HT-29 (cell line): ENCODE measurements around the gene TSHR. TPM values are rescaled to one million over a fixed set of nuclear protein-coding genes. Genes with fewer than 3 reads are reported as not detected.
"Not testable (repeated sequence)": the region's sequence is repeated elsewhere in the genome, so short reads cannot be mapped to it uniquely, and the experiment has no call there.

ENCODE experiments used
- DNase-seq: peaks from one replicate; pipeline ENCODE4 v3.0.0-alpha.2; 2015; ENCODE audit warnings: low spot score
- total RNA-seq: library from RNA; depleted of rRNA; stranded (reverse); fragments of >200 nt; shearing (Covaris generic); gene quantifications from 2 replicates; pipeline ENCODE4 v1.2.3, GENCODE V29; 2014

The TSHR gene
- total RNA-seq, 1 experiment from 2014 or later, result not detected

GRCh38 chr14:81068176-81068782, 112.9 kb downstream of the TSHR start:
- no peak for DNase-seq

GRCh38 chr14:81070511-81070910, 115.1 kb downstream of the TSHR start:
- no peak for DNase-seq

- no peak for DNase-seq
Measured at GRCh38 chr14:81085596-81085995, 130.2 kb downstream of the TSHR start.

DNA sequence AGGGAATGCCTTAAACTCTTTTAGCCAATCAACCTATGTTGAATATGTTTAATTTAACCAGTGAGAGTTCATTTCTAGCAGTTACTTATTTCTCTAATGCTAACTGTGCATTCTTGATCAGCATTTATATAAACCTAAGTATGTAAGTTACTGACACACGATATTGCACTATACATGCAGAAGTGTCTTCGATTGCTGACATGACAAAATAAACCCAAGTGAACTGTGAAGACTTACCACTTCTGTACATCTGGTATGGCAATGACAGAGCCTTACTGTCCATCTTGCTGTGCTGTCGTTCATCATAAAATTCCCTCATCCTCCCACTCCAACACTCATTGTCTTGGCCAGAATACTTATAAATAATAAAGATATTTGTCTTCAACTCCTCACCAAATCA, 131.8 kb downstream of the TSHR start:
- no peak for DNase-seq

DNA sequence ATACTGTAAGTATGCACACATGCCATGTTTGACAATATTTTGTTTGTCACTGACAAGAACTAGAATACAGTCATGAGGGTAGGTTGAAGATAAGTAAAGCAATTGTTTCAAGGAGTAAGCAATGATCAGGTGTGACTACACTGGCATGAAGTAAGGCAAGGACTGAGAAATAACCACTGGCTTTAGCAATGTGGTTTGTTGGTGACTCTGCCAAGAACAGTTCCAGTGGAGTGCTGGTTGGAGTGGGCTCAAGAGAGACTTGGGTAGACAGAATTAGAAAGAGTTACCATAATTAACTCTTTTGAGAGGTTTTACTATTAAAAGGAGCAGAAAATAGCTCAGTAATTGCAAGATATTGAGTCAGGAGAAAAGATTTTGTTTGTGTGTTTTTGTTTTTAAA, 135.7 kb downstream of the TSHR start:
- no peak for DNase-seq

GRCh38 chr14:81091660-81092059, 136.2 kb downstream of the TSHR start:
- no peak for DNase-seq

- no peak for DNase-seq
Measured at GRCh38 chr14:81093651-81094050, 138.2 kb downstream of the TSHR start.

GRCh38 chr14:81095539-81095938, 140.1 kb downstream of the TSHR start:
- no peak for DNase-seq

DNA sequence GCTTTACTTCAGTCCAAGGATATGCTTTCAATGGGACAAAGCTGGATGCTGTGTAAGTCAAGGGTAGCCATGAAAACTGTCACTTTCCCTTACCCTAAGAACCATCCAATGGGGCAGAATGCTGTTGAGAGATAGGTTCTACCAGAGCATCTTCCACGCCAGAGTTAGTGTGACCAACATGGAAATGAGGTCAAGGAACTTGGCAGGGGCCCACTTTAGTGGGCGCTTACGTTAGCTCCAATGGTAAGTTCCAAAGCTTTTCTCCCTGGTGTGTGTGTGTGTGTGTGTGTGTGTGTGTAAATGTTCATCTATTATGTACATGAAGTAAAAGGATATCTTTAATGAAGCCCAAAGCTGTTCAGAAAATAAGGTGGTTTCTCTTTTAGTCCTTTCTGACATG, 141.2 kb downstream of the TSHR start:
- no peak for DNase-seq

DNA sequence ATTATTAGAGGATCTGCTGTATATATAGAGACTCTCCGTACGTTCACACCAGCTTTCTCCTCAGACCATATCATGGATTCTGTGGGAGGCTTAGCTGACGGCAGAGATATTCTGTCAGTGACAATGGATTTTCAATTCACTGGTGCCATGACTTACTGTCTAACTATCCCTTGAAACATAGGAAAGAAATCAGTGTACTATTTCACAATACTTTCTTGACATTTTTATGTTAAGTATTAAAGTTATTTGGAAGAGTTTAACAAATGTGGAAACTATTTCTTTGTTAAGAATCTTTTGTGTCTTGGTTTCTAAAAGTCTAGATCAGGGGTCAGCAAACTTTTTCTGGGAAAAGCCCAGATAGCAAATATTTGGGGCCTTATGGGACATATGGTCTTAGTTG, 146.8 kb downstream of the TSHR start:
- DNase-seq, result no peak

GRCh38 chr14:81103443-81103842, 148.0 kb downstream of the TSHR start:
- DNase-seq, result no peak

DNA sequence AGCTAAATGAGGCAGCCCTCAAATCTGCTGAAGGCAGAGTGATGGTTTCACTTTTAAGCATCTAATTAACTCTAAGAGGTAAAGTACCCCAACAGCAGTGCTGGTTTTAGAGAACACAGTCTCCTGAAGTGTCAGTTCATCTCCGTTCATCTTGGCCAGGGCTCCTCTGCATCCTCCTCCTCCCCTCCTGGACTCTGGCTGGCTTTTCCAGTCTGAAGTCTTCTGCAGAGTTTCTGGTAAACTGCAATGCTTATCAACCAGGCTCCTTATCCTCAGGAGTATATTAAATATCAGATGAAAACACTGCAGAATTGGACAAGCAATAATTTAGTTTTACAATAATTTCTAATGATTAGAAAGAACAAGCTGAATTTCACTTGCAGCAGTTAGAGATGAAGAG, 150.0 kb downstream of the TSHR start:
- no peak for DNase-seq

DNA sequence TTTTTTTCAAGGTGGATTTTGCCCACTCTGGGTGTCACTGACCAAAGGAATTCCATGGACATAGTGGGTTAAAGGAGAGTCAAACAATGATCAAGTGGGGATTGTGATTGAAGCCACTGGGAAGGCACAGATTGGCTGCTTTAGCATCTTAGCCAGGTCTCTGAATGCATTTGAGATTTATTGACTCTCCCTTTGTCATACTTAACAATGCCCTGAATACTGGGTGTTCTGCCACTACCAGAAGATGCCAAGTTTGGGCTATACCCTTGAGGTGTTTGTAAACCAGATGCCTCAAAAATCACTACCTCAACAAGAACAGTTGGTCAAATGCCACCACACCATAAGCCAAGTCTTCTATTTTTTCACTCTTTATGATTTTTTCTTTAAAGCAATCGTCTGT, 150.5 kb downstream of the TSHR start:
- no peak for DNase-seq

DNA sequence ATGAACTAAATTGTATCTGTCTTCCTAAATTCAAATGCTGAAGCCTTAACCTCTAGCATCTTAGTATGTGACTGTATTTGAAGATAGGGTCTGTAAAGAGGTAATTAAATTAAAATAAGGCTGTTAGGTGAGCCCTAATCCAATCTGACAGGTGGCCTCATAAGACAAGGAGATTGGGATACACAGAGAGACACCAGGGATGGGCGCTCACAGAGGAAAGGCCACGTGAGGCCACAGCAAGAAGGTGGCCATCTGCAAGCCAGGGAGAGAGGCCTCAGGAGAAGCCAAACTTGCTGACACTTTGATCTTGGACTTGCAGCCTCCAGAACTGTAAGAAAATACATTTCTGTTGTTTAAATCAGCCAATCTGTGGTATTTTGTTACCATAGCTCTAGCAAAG, 154.8 kb downstream of the TSHR start:
- DNase-seq, result no peak

- DNase-seq, result no peak
Measured at GRCh38 chr14:81113176-81113575, 157.8 kb downstream of the TSHR start.

DNA sequence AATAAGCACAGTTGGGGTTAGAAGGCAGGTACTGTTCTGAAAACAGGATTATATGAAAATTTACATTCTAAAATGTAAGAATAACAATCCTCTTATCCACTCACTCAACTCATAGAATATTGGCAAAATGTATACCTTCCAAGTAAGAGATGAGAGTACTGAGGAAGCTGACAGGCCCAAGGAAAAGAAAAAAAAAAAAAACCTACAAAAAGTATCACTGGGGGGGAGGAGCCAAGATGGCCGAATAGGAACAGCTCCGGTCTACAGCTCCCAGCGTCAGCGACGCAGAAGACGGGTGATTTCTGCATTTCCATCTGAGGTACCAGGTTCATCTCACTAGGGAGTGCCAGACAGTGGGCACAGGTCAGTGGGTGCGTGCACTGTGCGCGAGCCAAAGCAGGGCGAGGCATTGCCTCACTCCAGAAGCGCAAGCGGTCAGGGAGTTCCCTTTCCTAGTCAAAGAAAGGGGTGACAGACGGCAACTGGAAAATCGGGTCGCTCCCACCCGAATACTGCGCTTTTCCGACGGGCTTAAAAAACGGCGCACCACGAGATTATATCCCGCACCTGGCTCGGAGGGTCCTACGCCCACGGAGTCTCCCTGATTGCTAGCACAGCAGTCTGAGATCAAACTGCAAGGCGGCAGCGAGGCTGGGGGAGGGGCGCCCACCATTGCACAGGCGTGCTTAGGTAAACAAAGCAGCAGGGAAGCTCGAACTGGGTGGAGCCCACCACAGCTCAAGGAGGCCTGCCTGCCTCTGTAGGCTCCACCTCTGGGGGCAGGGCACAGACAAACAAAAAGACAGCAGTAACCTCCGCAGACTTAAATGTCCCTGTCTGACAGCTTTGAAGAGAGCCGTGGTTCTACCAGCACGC, 158.8 kb downstream of the TSHR start:
- DNase-seq, result not testable (repeated sequence)

- DNase-seq, result no peak
Measured at GRCh38 chr14:81120501-81120900, 165.1 kb downstream of the TSHR start.

DNA sequence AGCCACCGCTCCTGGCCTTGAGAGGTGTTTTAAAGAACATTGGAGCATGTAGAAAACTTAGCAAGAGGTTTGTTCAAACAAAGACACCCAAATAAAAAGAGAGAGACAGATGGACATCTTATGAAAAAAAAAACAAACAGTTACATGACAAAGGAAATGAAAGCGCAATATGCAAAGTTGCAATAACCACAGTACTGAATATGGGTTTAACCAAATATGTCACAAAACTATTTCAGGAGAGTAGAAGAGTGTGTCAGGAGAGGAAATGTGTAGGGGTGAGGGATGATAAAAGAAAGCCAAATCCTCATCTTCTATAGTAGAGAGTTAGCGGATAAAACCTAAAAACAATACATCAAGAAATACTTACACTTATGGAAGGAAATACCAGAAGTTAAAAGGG, 166.9 kb downstream of the TSHR start:
- DNase-seq, result no peak

GRCh38 chr14:81123811-81124210, 168.4 kb downstream of the TSHR start:
- no peak for DNase-seq

GRCh38 chr14:81125536-81125935, 170.1 kb downstream of the TSHR start:
- no peak for DNase-seq

GRCh38 chr14:81127785-81128184, 172.4 kb downstream of the TSHR start:
- no peak for DNase-seq

DNA sequence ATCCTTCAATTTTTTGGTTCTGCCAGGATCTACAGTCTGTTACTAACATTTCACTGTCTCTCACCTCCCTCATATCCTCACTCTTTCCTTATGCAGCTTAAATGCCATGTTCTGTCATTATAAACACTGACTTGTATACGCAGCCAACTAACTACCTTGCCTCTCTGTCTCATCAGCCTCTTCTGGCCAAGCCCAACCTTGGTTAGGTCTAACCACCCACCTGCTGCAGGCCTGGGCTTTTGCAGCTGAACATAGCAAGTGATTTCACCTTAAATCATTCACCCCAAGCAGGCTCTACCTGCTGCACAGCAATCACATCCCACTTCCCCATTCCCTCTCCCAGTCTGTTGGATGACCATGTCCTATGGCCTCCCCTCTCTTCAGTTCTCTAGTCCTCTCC, 173.8 kb downstream of the TSHR start:
- no peak for DNase-seq

DNA sequence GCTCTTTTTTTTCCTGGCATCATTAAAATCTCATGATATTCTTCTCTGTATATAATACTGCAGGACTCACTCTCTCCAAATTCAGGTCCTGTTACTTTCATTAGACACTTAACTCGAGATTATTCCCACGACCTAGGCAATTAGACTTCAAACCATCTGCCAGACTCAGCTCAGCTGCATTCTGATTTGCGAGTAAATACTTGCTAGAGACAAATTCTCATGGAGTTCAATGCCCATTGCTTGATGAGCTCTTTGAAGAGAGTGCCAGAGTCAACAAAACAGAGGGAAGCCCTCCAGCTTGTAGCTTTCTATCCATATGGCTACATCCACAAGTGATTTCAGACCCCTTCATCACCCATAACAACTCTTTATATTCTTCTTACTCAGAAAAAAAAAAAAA, 177.0 kb downstream of the TSHR start:
- DNase-seq, result no peak
